Hepatocyte (in vitro differentiated cells): ENCODE measurements around the gene ZAP70.

ENCODE experiments used
- CTCF ChIP-seq: fragments of 200-600 bp; sonication (generic); IDR thresholded peaks from 2 replicates; pipeline ENCODE4 v1.5.1; 2016; ENCODE audit warnings: antibody characterized with exemption, mild to moderate bottlenecking; ENCODE audit not compliant: poor library complexity
- EZH2 ChIP-seq: fragments of 200-600 bp; sonication (generic); IDR thresholded peaks from 2 replicates; pipeline ENCODE4 v1.6.1; 2016; ENCODE audit warnings: antibody characterized with exemption, mild to moderate bottlenecking, borderline replicate concordance
- EZH2phosphoT487 ChIP-seq: fragments of 200-600 bp; sonication (generic); IDR thresholded peaks from one replicate; pipeline ENCODE4 v1.6.1; 2018; ENCODE audit warnings: antibody characterized with exemption, mild to moderate bottlenecking, low read depth, moderate library complexity; ENCODE audit not compliant: unreplicated experiment, severe bottlenecking

- TF ChIP-seq EZH2 (no peak), CTCF (no peak), EZH2phosphoT487 (no peak)
Measured at GRCh38 chr2:97663626-97663961, 49.8 kb upstream of the ZAP70 start.
